Dermis lymphatic vessel endothelial cell (primary cell): Measurements from ENCODE around the gene ASIC3. TPM values are rescaled to one million over a fixed set of nuclear protein-coding genes. Genes with fewer than 3 reads are reported as not detected.

Source experiments
- total RNA-seq: library from RNA; depleted of rRNA; stranded (reverse); fragments of >200 nt; gene quantifications from 2 replicates; pipeline ENCODE4 v1.2.1, GENCODE V29; 2014

ASIC3 gene
- total RNA-seq = 0.09 and 0.11 TPM in 2 replicates

GRCh38 chr7:151047976-151048815, at the start of gene ASIC3:
ASIC3 (plus strand) TSS chr7:151048531; CDS start chr7:151048886, 355 bp downstream.

GRCh38 chr7:151024435-151025056, 23.8 kb upstream of the ASIC3 start, which contains the start of gene ATG9B:
ATG9B (minus strand) TSS chr7:151024494; CDS start chr7:151024423, 71 bp downstream.

GRCh38 chr7:151028131-151028947, 20.0 kb upstream of the ASIC3 start, which contains the start of gene ABCB8:
ABCB8 (plus strand) TSS chr7:151028450; CDS start chr7:151028516, 66 bp downstream.

GRCh38 chr7:151057506-151057988, 9.2 kb downstream of the ASIC3 start, which contains the start of gene CDK5:
CDK5 (minus strand) TSS chr7:151057897; CDS start chr7:151057848, 49 bp downstream.

GRCh38 chr7:151059367-151060112, 11.2 kb downstream of the ASIC3 start, which contains the start of gene SLC4A2:
SLC4A2 (plus strand) TSS chr7:151059589; CDS start chr7:151061988, 2,399 bp downstream.

GRCh38 chr7:151080522-151081169, 32.3 kb downstream of the ASIC3 start, which contains the start of gene FASTK:
FASTK (minus strand) TSS chr7:151080809; CDS start chr7:151080766, 43 bp downstream.

GRCh38 chr7:151083071-151083823, 34.9 kb downstream of the ASIC3 start, which contains the start of gene TMUB1:
TMUB1 (minus strand) TSS chr7:151083493; CDS start chr7:151082563, 930 bp downstream.

GRCh38 chr7:151085691-151086620, 37.6 kb downstream of the ASIC3 start, which contains the start of gene AGAP3:
AGAP3 (plus strand) TSS chr7:151086475; CDS start chr7:151086742, 267 bp downstream.

Other genes starting within 250 kb of the ASIC3 start
- gene TMEM176B, start 248.2 kb upstream of the ASIC3 start, total RNA-seq = not detected in 2 replicates
- not detected in 2 replicates for gene TMEM176A, start 247.8 kb upstream of the ASIC3 start, total RNA-seq
- gene AOC1, start 196.0 kb upstream of the ASIC3 start, total RNA-seq = not detected in 2 replicates
- gene KCNH2, start 70.2 kb upstream of the ASIC3 start, total RNA-seq = not detected in 2 replicates
- gene NOS3, start 57.5 kb upstream of the ASIC3 start, total RNA-seq = 29.3 and 29.9 TPM in 2 replicates
- gene ATG9B, start 24.0 kb upstream of the ASIC3 start, total RNA-seq = under 0.01 TPM in 2 replicates
- gene ABCB8, start 20.1 kb upstream of the ASIC3 start, total RNA-seq = 10.1 and 10.3 TPM in 2 replicates
- gene CDK5, start 9.4 kb downstream of the ASIC3 start, total RNA-seq = 16.8 and 16.9 TPM in 2 replicates
- gene SLC4A2, start 11.1 kb downstream of the ASIC3 start, total RNA-seq = 42.8 and 64.4 TPM in 2 replicates
- gene FASTK, start 32.3 kb downstream of the ASIC3 start, total RNA-seq = 35.8 and 39.0 TPM in 2 replicates
- 11.4 and 17.0 TPM in 2 replicates for gene TMUB1, start 35.0 kb downstream of the ASIC3 start, total RNA-seq
- 44.4 and 62.0 TPM in 2 replicates for gene AGAP3, start 37.9 kb downstream of the ASIC3 start, total RNA-seq
- not detected in 2 replicates for gene GBX1, start 119.2 kb downstream of the ASIC3 start, total RNA-seq
- gene ASB10, start 138.7 kb downstream of the ASIC3 start, total RNA-seq = not detected in 2 replicates
- not detected in 2 replicates for gene H2BK1, start 162.0 kb downstream of the ASIC3 start, total RNA-seq
- 32.6 and 45.6 TPM in 2 replicates for gene ABCF2, start 178.7 kb downstream of the ASIC3 start, total RNA-seq
- gene CHPF2, start 184.0 kb downstream of the ASIC3 start, total RNA-seq = 26.5 and 34.7 TPM in 2 replicates
- gene SMARCD3, start 200.2 kb downstream of the ASIC3 start, total RNA-seq = 1.3 and 2.1 TPM in 2 replicates